NCI-H2107 treated with DMSO at 0.1 percent for 48 hours (cell line): ENCODE measurements around the gene PDE10A.

ENCODE experiments used
- DNase-seq: peaks from one replicate; lab custom pipeline; 2025; ENCODE audit not compliant: unreplicated experiment; lab: John Stamatoyannopoulos, UW

PDE10A gene

GRCh38 chr6:165662749-165663376, at the start of gene PDE10A:
PDE10A (minus strand) TSS chr6:165663241; CDS start chr6:165662811, 430 bp downstream.
- DNase-seq, result no peak

GRCh38 chr6:165708985-165709576, 46.0 kb upstream of the PDE10A start:
- no peak for DNase-seq

- DNase-seq, result no peak
Observed at GRCh38 chr6:165707067-165707853, 44.2 kb upstream of the PDE10A start.

- no peak for DNase-seq
Observed at GRCh38 chr6:165705941-165706340, 42.9 kb upstream of the PDE10A start.

- DNase-seq, result no peak
Observed at GRCh38 chr6:165704045-165704748, 41.2 kb upstream of the PDE10A start.

GRCh38 chr6:165702669-165703068, 39.6 kb upstream of the PDE10A start:
- no peak for DNase-seq

- no peak for DNase-seq
Observed at GRCh38 chr6:165701564-165702354, 38.7 kb upstream of the PDE10A start.

GRCh38 chr6:165701005-165701404, 38.0 kb upstream of the PDE10A start:
- no peak for DNase-seq

GRCh38 chr6:165698868-165699267, 35.8 kb upstream of the PDE10A start:
- no peak for DNase-seq

- no peak for DNase-seq
Observed at GRCh38 chr6:165697171-165697570, 34.1 kb upstream of the PDE10A start.

- DNase-seq, result no peak
Observed at GRCh38 chr6:165695722-165696515, 32.9 kb upstream of the PDE10A start.

GRCh38 chr6:165694296-165694695, 31.3 kb upstream of the PDE10A start:
- no peak for DNase-seq

GRCh38 chr6:165692106-165692653, 29.1 kb upstream of the PDE10A start:
- DNase-seq, result no peak

GRCh38 chr6:165689699-165690098, 26.7 kb upstream of the PDE10A start:
- no peak for DNase-seq

- no peak for DNase-seq
Observed at GRCh38 chr6:165686596-165687365, 23.7 kb upstream of the PDE10A start.

GRCh38 chr6:165685302-165685701, 22.3 kb upstream of the PDE10A start:
- no peak for DNase-seq

- DNase-seq, result no peak
Observed at GRCh38 chr6:165684333-165684732, 21.3 kb upstream of the PDE10A start.

GRCh38 chr6:165680975-165681374, 17.9 kb upstream of the PDE10A start:
- no peak for DNase-seq

- no peak for DNase-seq
Observed at GRCh38 chr6:165679326-165679725, 16.3 kb upstream of the PDE10A start.
